ENCODE measurements around the gene MEF2B.
"Not testable (repeated sequence)": the region's sequence is repeated elsewhere in the genome, so short reads cannot be mapped to it uniquely, and the experiment has no call there.

The MEF2B gene

DNA sequence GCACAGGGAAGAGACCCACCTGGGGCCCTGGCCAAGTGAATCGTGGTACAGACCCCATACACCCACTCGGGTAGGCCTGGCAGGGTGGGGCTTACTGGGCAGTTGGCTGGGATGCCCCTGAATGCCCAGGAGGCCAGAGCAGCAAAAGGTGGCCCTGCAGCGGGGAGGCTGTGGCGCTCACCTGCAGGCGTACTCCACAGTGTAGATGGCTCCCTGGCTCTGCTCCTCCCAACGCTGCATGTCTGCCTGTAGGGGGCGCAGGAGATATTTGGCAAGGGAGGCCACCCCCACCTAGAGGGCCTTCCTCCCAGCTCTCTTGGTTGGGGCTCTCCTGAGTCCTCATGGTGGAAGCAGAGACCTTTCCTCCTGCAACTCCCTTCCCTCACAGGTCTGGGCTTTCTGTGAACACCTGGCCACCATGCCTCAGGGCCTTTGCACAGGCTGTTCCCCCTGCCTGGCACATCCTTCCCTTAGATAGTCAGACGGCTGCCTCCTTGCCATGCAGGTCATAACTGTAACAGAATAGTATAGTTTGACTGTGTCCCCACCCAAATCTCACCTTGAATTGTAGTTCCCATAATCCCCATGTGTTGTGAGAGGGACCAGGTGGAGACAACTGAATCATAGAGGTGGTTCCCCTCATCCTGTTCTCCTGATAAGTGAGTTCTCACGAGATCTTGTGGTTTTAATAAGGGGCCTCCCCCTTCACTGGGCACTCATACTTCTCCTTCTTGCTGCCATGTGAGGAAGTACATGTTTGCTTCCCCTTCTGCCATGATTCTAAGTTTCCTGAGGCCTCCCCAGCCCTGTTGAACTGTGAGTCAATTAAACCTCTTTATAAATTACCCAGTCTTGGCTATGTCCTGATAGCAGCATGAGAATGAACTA, 16.0 kb upstream of the MEF2B start:
- Mint-ChIP-seq H3K4me1 (peaks cover 36% of the 10 kb centered on the region), H3K27me3 (no peaks in the 10 kb centered on the region), H3K4me3 (no peak overlapping the region), H3K36me3 (ENCODE audit: insufficient read depth) (peaks cover 13% of the 10 kb centered on the region), H3K9me3 (no peaks in the 10 kb centered on the region), H3K27ac (ENCODE audit: low read depth) (no peak overlapping the region)
- ATAC-seq (replicated peaks; ENCODE audit: extremely low read depth, poor library complexity, severe bottlenecking) (peak; percentile 73), DNase-seq (ENCODE audit: low spot score in 2 of 2) (peak; percentile 29 to 40)

DNA sequence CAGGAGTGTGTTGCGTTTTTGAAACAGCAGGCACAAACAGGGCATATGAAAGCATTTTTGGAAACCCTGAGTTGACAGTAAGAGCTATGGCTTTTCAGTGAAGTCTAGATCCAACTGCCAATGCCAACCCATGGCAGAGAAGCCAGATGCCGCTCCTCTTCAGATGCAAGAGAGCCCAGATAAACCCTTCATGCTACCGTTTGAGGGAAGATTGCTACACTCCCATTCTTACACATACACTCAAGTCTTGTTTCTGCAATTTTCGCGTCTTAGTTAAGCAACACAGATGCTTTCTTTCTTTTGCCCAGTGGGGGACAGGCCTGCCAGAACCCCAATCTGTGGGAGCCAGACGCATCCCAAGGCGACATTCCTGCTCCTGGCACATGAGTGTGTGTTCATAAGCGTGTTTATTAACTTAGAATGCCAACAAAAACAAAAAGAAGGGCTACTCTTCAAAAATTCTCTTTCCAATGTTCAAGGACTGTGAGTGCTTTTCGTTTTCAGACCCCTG, 11.5 kb upstream of the MEF2B start:
- H3K4me3 Mint-ChIP-seq, result no peak overlapping the region
- ATAC-seq (replicated peaks; ENCODE audit: extremely low read depth, poor library complexity, severe bottlenecking) (no peak), DNase-seq (ENCODE audit: low spot score in 2 of 2) (no peak)
- H3K9me3 Mint-ChIP-seq, result no peaks in the 10 kb centered on the region
- peaks cover 12% of the 10 kb centered on the region for H3K36me3 Mint-ChIP-seq (ENCODE audit: insufficient read depth)
- H3K4me1 Mint-ChIP-seq, result peaks cover 7% of the 10 kb centered on the region
- H3K27me3 Mint-ChIP-seq, result no peaks in the 10 kb centered on the region
- no peak overlapping the region for H3K27ac Mint-ChIP-seq (ENCODE audit: low read depth)

DNA sequence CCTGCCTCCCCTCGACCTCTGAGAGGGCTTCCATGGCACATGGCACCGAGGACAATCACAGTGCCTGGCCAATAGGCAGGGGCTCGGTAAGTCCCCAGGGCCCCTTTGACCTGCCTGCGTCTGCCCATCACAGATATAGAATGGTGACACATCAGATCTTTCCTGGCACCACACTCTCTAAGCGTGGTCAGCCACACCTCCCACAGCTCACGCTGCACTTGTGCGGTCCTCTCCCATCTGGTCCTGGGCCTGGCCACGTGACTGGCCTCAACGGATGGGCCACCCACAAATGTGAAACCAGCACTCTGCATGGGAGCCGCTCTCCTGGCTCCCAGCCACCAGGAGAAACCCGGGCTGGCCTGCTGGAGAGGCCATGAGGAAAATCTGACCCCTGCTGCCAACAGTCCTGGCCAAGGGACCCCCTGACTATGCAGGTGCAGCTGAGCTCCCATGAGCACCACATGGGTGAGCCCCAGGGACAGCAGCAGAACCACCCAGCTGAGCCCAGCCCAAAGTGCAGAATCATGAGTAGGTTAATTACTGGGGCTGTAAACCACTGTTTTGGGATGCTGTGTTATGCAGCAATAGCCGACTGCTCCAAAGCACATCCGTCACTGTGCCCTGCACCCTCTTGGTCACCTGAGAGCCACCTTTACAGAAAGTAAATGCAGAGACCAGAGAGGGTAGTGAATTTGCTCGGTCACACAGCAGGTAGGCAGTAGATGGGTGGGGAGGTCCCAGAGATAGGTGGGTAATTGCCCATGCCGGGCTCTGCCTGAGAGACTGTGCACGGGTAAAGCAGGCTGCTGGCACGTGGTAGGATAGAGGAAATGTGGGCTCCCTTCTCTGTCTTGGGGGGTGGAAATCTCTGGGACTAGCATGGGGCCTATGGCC, 9.7 kb upstream of the MEF2B start:
- H3K4me1 Mint-ChIP-seq, result no peaks in the 10 kb centered on the region
- no peak overlapping the region for H3K4me3 Mint-ChIP-seq
- no peak for ATAC-seq (replicated peaks; ENCODE audit: extremely low read depth, poor library complexity, severe bottlenecking)
- H3K27me3 Mint-ChIP-seq, result no peaks in the 10 kb centered on the region
- DNase-seq (ENCODE audit: low spot score in 2 of 2), result no peak
- peaks cover 11% of the 10 kb centered on the region for H3K36me3 Mint-ChIP-seq (ENCODE audit: insufficient read depth)
- H3K9me3 Mint-ChIP-seq, result no peaks in the 10 kb centered on the region
- H3K27ac Mint-ChIP-seq (ENCODE audit: low read depth), result no peak overlapping the region

DNA sequence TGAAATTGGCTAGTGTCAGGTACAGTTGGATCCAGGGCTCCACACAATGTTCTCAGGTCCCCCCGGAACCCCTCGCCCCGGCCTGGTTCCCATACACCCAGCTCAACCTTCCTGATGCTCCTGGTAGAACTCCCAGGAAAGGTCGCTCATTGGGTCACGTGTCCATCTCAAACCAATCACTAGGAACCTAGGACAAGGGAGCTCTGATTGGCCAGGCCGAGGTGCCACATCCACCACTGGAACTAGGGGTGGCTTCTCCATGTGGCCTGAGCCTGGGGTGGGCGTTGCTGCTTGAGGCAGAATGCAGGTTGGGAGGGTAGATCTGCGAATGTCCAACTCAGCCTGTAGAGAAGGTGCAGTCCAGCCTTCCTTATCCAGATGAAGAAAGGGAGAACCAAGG, 6.9 kb upstream of the MEF2B start:
- no peak for ATAC-seq (replicated peaks; ENCODE audit: extremely low read depth, poor library complexity, severe bottlenecking)
- H3K9me3 Mint-ChIP-seq, result no peaks in the 10 kb centered on the region
- H3K27ac Mint-ChIP-seq (ENCODE audit: low read depth), result no peak overlapping the region
- no peaks in the 10 kb centered on the region for H3K27me3 Mint-ChIP-seq
- no peak overlapping the region for H3K4me3 Mint-ChIP-seq
- DNase-seq (ENCODE audit: low spot score in 2 of 2), result no peak
- H3K4me1 Mint-ChIP-seq, result no peaks in the 10 kb centered on the region
- H3K36me3 Mint-ChIP-seq (ENCODE audit: insufficient read depth), result peaks cover 10% of the 10 kb centered on the region

DNA sequence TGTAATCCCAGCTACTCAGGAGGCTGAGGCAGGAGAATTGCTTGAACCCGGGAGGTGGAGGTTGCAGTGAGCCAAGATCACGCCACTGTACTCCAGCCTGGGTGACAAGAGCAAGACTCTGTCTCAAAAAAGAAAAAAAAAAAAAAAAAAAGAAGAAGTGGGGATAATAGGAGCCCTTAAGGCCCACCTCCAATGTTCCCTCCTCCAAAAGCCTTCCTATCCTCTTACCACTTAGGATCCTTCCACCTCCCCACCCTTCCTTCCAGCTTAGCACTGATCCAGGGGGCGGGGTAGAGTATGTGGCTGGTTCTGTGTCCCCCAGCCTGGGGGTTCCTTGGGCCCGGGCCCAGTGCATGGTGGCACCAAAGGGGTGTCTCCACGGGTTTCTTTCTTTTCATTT, 3.2 kb upstream of the MEF2B start:
- not testable (repeated sequence) for H3K4me3 Mint-ChIP-seq; H3K27ac Mint-ChIP-seq (ENCODE audit: low read depth); ATAC-seq (replicated peaks; ENCODE audit: extremely low read depth, poor library complexity, severe bottlenecking); H3K9me3 Mint-ChIP-seq; H3K36me3 Mint-ChIP-seq (ENCODE audit: insufficient read depth); DNase-seq (ENCODE audit: low spot score in 2 of 2)
- peaks cover 12% of the 10 kb centered on the region for H3K27me3 Mint-ChIP-seq
- peaks cover 22% of the 10 kb centered on the region for H3K4me1 Mint-ChIP-seq

DNA sequence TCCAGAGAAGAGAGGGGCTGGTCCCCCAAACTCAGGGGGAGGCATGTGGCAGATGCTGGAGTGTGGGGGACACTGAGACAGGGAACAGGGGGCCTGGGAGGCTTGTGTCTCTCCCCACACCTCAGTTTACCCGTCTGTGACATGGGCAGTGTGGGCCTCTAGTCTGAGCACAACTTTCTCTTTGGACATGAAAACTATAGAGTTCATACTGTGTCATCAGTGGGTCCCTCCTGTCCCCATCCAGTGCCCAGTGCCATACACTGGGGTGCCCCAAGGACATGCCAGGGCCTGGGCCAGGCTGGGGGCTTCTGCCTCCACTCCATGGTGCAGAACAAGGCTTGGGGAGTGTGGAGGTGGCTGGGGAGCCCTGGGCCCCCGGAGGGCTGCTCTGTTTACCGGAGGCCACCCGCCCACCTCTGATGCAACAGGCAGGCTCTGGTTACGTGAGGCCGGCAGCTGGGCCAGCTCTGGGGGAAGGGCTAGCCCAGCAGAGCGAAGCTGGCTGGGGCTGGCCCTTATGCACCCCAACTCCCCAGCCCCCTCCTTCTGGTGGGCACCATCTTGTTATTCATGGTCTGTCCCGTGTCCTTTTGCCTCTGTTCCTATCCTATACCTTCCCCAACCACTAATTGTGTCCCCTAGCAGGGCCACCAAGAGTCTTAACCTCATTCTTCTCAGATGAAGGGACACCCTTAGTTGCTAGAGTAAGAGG, 1.9 kb upstream of the MEF2B start:
- Mint-ChIP-seq H3K9me3 (no peaks in the 10 kb centered on the region), H3K4me1 (peaks cover 22% of the 10 kb centered on the region), H3K27ac (ENCODE audit: low read depth) (no peak overlapping the region), H3K36me3 (ENCODE audit: insufficient read depth) (peaks cover 6% of the 10 kb centered on the region), H3K27me3 (peaks cover 12% of the 10 kb centered on the region), H3K4me3 (no peak overlapping the region)
- DNase-seq (ENCODE audit: low spot score in 2 of 2), result no peak
- ATAC-seq (replicated peaks; ENCODE audit: extremely low read depth, poor library complexity, severe bottlenecking), result no peak

GRCh38 chr19:19170873-19171672, 1.0 kb upstream of the MEF2B start:
- H3K27ac Mint-ChIP-seq (ENCODE audit: low read depth), result no peak overlapping the region
- H3K9me3 Mint-ChIP-seq, result no peaks in the 10 kb centered on the region
- DNase-seq (ENCODE audit: low spot score in 2 of 2) (no peak), ATAC-seq (replicated peaks; ENCODE audit: extremely low read depth, poor library complexity, severe bottlenecking) (no peak)
- peaks cover 22% of the 10 kb centered on the region for H3K4me1 Mint-ChIP-seq
- H3K36me3 Mint-ChIP-seq (ENCODE audit: insufficient read depth), result no peaks in the 10 kb centered on the region
- H3K27me3 Mint-ChIP-seq, result peaks cover 12% of the 10 kb centered on the region
- H3K4me3 Mint-ChIP-seq, result peak overlapping the region; percentile 50

DNA sequence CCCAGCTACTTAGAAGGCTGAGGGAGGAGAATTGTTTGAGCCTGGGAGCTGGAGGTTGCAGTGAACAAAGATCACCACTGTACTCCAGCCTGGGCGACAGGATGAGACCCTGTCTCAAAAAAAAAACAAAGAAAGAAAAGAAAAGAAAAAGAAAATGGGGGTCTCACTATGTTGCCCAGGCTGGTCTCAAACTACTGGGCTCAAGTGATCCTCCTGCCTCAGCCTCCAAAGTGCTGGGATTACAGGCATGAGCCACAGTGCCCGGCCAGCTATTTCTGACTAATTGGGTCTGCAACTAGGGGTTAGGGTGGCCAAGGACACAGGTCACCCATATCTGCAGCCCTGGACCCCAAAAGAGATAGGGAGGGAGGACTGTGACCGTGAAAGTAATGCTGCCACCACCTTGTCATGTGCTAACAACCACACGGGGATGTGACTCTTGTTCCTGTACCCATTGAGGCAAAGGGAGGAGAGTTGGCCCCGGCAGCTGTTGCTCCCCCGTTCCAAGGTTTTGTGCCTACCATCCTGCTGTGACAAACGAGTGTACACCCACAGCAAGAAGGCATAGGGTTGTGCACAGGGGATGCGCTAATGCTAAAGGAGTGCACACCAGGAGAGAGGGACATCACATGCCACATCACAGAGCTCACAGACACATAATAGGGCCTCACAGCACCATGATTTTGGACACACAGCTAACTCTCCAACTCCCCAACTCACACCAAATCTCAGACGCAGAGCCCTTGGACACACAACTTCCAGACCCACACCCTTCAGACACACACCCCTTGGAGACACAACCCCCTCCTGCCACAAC, 619 bp downstream of the MEF2B start:
- ATAC-seq (replicated peaks; ENCODE audit: extremely low read depth, poor library complexity, severe bottlenecking), result no peak
- peaks cover 12% of the 10 kb centered on the region for H3K27me3 Mint-ChIP-seq
- no peak overlapping the region for H3K27ac Mint-ChIP-seq (ENCODE audit: low read depth)

GRCh38 chr19:19167612-19168011, 2.5 kb downstream of the MEF2B start:
- DNase-seq (ENCODE audit: low spot score in 2 of 2), result no peak
- H3K4me1 Mint-ChIP-seq, result peaks cover 22% of the 10 kb centered on the region
- H3K36me3 Mint-ChIP-seq (ENCODE audit: insufficient read depth), result no peaks in the 10 kb centered on the region
- no peaks in the 10 kb centered on the region for H3K9me3 Mint-ChIP-seq
- ATAC-seq (replicated peaks; ENCODE audit: extremely low read depth, poor library complexity, severe bottlenecking), result no peak
- H3K27me3 Mint-ChIP-seq, result peaks cover 12% of the 10 kb centered on the region
- H3K4me3 Mint-ChIP-seq, result no peak overlapping the region
- no peak overlapping the region for H3K27ac Mint-ChIP-seq (ENCODE audit: low read depth)

More for the DNA sequence above, 619 bp downstream of the MEF2B start:
- Mint-ChIP-seq H3K4me3 (peak overlapping the region; percentile 50), H3K36me3 (ENCODE audit: insufficient read depth) (no peaks in the 10 kb centered on the region), H3K9me3 (no peaks in the 10 kb centered on the region), H3K4me1 (peaks cover 22% of the 10 kb centered on the region)
- no peak for DNase-seq (ENCODE audit: low spot score in 2 of 2)

- Mint-ChIP-seq H3K4me3 (no peak overlapping the region), H3K27me3 (peaks cover 4% of the 10 kb centered on the region), H3K4me1 (peaks cover 10% of the 10 kb centered on the region), H3K36me3 (ENCODE audit: insufficient read depth) (no peaks in the 10 kb centered on the region), H3K9me3 (no peaks in the 10 kb centered on the region), H3K27ac (ENCODE audit: low read depth) (peak overlapping the region; percentile 57)
- DNase-seq (ENCODE audit: low spot score in 2 of 2) (no peak), ATAC-seq (replicated peaks; ENCODE audit: extremely low read depth, poor library complexity, severe bottlenecking) (no peak)
Measured at GRCh38 chr19:19165396-19165795, 4.7 kb downstream of the MEF2B start.

DNA sequence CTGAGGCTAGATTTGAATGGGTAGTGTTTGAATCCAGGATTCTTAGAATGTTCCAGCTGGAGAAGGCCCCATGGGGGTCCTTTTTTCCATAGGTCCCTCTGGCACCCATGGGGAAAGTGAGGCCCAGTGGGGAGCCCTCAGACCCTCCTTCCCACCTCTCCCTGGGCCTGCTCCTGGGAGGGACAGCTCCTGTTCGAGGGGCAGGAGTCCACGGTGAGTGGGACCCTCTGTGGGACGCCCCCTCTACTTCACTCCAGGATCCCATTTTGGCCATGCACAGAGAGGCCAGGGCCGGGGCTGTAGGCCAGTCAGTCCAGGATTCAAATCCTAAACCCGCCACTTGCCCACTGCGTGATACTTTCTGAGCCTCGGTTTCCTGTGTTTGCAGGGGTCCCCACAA, 7.6 kb downstream of the MEF2B start:
- no peak for DNase-seq (ENCODE audit: low spot score in 2 of 2)
- Mint-ChIP-seq H3K9me3 (no peaks in the 10 kb centered on the region), H3K4me1 (no peaks in the 10 kb centered on the region), H3K4me3 (no peak overlapping the region), H3K27me3 (no peaks in the 10 kb centered on the region), H3K27ac (ENCODE audit: low read depth) (no peak overlapping the region), H3K36me3 (ENCODE audit: insufficient read depth) (peaks cover under 1% of the 10 kb centered on the region)
- ATAC-seq (replicated peaks; ENCODE audit: extremely low read depth, poor library complexity, severe bottlenecking), result no peak
